Stimulated activated CD4-positive, alpha-beta T cell treated with anti-CD3 and anti-CD28 coated beads, Interleukin-1b, Interleukin-23, amount 100 ng/mL, for 1 hour (primary cell): ENCODE data around the gene BAIAP2.

Source experiments
- DNase-seq, 2 donors: peaks; one replicate each; pipeline ENCODE4 v3.0.0-alpha.2; 2020; ENCODE audit warnings: low read depth in 2 of 2

The BAIAP2 gene

GRCh38 chr17:81034779-81035520 lies at the start of gene BAIAP2:
Gene BAIAP2 (plus strand): TSS chr17:81035151. CDS start chr17:81035255, 104 bp downstream.
- peak; percentile 98 to 99 for DNase-seq

- no peak for DNase-seq
Measured at GRCh38 chr17:80986046-80986445, 48.9 kb upstream of the BAIAP2 start.

DNA sequence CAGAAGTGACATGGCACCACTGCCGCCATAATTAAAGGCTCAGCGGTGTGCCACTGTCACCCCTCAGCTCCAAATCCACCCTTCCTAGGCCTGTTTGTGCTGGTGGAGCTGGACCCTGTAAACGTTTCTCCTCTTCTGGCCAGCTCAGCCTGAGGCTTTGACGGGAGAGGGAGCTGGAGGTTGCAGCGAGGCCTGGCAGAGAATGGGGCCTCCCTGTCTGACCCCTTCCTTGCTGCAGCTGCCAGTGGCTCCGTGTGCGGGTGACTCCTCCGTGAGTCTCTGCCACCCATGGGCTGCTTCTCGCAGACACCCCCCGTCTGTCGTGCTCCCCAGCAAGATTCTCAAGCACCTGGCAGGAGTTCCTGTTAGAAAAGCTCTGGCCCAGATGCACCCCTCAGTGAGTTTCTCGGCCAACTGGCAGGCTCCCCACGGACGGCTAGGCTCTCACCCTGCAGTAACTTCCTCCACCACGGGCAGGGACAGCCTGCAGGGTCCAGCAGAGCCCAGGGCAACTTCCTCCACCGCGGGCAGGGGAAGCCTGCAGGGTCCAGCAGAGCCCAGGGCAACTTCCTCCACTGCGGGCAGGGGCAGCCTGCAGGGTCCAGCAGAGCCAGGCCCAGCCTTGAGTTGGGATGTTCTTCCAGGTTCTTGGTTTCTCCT lies 48.0 kb upstream of the BAIAP2 start:
- DNase-seq, result no peak

DNA sequence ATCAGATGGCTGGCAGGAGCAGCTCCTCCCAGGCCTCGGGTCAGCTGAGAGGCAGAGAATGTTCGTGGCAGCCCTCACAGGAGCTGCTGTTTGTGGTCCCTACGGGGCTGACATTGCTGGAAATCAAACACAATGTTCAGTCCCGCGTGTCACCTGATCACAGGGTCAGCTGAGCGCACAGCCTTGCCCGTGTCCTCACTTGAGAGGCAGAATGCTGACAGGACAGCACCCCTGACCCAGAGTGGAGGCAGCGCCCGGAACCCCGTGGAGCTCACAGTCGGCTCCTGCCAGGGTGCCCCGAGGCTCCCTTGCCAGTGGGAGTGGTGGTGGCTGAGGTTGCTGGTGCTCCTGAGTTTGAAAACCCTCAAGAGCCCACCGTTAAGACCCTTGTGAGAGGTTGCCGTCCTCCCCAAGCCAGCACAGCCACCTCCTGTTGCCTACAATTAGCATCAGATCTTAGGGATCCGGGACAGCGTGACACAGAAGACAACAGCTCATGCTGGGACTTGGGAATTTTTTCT lies 47.0 kb upstream of the BAIAP2 start:
- DNase-seq, result no peak

GRCh38 chr17:80989586-80989913 lies 45.4 kb upstream of the BAIAP2 start:
- no peak for DNase-seq

- no peak for DNase-seq
Measured at GRCh38 chr17:80990921-80991644, 43.9 kb upstream of the BAIAP2 start.

DNA sequence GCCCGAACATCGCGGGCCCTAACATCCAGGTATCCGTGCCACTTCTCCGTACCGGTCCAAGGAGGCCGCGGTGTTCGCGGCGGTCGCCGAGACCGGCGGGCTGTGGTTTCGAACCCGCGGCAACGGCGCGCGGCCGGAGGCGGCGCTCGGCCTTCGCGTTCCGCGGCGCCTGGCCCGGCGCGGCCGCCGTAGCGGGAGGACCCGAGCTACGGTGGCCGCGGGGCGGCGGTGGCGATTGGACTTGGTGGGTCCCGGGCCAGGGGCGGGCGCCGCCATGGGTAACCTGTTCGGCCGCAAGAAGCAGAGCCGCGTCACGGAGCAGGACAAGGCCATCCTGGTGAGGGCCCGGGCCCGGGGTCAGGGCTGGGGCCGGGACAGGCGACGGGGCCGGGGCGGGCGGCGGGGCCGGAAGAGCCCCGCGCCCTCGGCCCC lies 43.3 kb upstream of the BAIAP2 start, which contains the start of gene CHMP6:
TSS of gene CHMP6 (plus strand) at position 197 of the 432 bp plus-strand sequence. CDS start at position 275, 78 bp downstream.
- DNase-seq, result peak; percentile 27 to 59

- no peak for DNase-seq
Measured at GRCh38 chr17:80992077-80992947, 42.6 kb upstream of the BAIAP2 start.

GRCh38 chr17:80992948-80993624 lies 41.9 kb upstream of the BAIAP2 start:
- DNase-seq, result no peak

- DNase-seq, result no peak
Measured at GRCh38 chr17:80995131-80995530, 39.8 kb upstream of the BAIAP2 start.

DNA sequence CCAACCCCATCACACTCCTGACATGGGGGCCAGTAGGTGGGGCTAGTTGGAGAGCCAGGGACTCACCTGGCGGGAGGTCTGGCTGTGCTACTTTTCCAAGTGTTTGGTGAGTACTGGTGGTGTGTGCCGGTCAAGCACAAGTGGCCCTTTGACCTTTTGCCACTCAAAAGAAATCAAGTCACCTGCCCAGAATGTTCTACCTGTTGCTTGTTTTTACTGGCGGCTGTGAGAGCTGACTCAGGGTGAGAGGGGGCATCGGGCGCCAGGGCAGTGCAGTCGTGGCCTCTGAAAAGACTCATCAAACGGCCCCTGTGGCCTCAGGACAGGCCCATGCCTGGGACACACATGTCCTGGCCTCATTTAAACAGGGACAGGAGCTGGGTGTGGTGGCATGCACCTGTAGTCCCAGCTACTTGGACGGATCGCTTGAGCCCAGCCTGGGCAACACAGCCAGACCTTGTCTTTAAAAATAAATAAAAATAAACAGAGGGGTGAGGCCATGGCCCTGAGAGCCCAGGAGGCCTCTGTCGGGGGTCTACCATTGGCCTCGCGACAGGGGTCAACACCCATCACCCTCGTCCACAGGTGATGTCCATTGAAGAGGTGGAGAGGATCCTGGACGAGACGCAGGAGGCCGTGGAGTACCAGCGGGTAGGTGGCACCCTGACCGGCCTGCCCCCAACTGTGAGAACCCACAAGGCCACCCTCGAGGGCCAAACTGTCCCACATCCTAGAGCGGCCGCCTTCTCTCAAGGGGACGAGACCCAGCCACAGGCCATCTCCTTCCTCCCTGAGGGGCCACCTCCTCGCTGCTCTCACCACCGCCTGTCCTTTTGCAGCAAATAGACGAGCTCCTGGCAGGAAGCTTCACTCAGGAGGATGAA lies 38.3 kb upstream of the BAIAP2 start:
- DNase-seq, result no peak

DNA sequence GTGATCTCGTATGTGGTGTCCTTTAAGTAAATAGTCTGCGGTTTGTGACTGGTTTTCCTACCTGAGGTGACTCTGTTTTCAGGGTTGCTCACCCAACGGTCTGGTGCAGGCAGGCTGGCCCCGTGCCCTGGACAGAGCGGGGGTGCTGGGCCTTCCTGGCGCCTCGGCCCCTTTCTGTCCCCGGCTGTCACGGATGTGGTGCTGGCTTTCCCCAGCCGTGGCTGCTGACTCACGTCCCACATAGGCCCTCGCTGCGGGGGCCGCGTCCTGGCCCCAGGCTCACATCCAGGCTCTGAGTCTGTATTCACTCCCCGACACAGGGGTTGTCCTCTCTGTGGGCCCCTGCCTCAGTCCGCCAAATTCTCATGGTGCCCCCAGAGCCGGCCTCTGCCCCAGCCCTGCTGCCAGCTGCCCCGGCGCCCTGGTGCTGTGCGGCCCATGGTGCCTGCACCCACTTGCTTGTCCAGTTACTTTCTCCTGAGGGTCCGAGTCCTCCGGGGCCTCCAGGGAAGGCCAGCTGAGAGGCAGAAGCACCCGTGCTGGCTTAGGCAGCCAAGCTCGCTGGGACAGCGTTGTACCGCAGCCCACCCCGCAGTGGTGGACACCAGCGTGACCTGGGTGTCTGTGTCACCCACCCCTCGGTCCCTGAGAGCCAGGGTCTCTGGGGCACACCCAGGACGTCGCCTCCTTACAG lies 37.4 kb upstream of the BAIAP2 start:
- no peak for DNase-seq

- DNase-seq, result no peak
Measured at GRCh38 chr17:80998118-80998747, 36.7 kb upstream of the BAIAP2 start.

- DNase-seq, result no peak
Measured at GRCh38 chr17:80998748-80999535, 36.0 kb upstream of the BAIAP2 start.

GRCh38 chr17:80999536-81000333 lies 35.2 kb upstream of the BAIAP2 start:
- DNase-seq, result no peak

DNA sequence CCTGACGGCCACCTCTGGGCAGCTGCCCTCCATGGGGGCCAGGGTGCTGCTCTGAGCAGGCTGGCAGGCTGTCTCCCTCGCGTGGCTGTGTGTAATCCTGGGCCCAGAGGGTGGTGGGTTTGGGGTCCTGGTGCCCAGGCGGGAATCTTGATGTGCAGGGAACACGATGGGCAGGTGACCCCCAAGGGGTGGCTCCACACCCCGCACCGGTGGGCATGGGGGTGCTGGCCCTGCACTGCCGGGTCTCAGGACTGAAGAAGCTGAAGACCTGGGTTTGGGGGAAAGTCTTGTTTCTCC lies 34.7 kb upstream of the BAIAP2 start:
- DNase-seq, result no peak

DNA sequence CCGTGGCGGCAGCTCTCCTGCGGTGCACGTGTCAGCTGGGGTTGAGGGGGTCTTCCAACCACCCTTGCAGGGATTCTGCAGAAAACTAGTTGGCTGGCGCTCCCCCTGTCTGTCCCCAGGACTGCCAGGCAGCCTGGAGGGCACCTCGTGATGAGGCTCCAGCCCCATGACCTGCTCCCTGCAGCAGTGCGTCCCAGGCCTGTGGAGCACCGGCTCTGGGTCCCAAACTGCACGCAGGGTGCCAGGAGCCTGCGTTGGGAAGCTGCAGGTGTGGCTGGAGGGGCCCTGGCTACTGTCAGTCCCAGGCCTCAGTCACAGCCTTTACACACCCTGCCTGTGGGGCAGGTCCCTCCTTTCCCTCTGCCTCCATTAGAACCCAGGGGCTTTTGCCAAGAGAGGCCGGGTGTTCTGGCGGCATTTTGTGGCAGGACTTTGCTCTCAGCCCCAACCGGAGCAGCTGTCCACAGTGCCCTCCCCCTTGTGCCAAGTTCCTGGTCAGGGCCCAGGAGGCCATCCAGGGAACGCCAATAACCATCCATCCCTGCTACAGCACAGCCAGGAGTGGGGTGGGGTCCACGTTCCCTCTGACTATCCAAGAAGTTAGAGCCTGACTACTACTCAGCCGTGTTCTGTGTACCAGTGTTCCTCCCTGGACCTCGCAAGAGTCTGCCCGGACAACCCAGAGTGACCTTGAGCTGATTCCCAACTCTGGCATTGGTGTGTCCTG lies 34.2 kb upstream of the BAIAP2 start:
- DNase-seq, result no peak
